Measurements from ENCODE around the gene PRRX2.

PRRX2 gene

GRCh38 chr9:129666575-129666974 is 1.1 kb downstream of the PRRX2 start:
- CTCF ChIA-PET, result no interaction called here
- TF ChIP-seq ELF4 (IDR thresholded peaks at IDR 0.05) (no peak), L3MBTL2 (conservative IDR thresholded peaks at IDR 0.05) (no peak), TARDBP (IDR thresholded peaks at IDR 0.05) (no peak), CTBP1 (IDR thresholded peaks at IDR 0.05; ENCODE audit: borderline replicate concordance) (no peak), FOXA1 (IDR thresholded peaks at IDR 0.05) (no peak), BHLHE40 (IDR thresholded peaks at IDR 0.05; ENCODE audit: borderline replicate concordance) (no peak), NFRKB (IDR thresholded peaks at IDR 0.05) (no peak), LEF1 (IDR thresholded peaks at IDR 0.05; ENCODE audit: borderline replicate concordance) (no peak), SP1 (IDR thresholded peaks at IDR 0.05) (no peak), HDGF (IDR thresholded peaks at IDR 0.05; ENCODE audit: borderline replicate concordance) (no peak), ZNF384 (IDR thresholded peaks at IDR 0.05) (no peak), FOXM1 (IDR thresholded peaks at IDR 0.05; ENCODE audit: borderline replicate concordance) (no peak), ARNT (IDR thresholded peaks at IDR 0.05) (no peak), FOXK2 (IDR thresholded peaks at IDR 0.05) (no peak), SUZ12 (IDR thresholded peaks at IDR 0.05) (no peak)
- TF ChIP-seq, protein P1, sequence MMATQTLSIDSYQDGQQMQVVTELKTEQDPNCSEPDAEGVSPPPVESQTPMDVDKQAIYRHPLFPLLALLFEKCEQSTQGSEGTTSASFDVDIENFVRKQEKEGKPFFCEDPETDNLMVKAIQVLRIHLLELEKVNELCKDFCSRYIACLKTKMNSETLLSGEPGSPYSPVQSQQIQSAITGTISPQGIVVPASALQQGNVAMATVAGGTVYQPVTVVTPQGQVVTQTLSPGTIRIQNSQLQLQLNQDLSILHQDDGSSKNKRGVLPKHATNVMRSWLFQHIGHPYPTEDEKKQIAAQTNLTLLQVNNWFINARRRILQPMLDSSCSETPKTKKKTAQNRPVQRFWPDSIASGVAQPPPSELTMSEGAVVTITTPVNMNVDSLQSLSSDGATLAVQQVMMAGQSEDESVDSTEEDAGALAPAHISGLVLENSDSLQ (IDR thresholded peaks at IDR 0.05), result no peak
- DNase-seq (ENCODE audit: extremely low spot score), result no peak
- POLR2A ChIA-PET, result interaction anchor here (0.7 kb wide), 1 partner anchor 11 kb away, joined by 3 read pairs; no protein-coding TSS in a partner anchor

- POLR2A ChIA-PET, result no interaction called here
- DNase-seq (ENCODE audit: extremely low spot score), result no peak
- CTCF ChIA-PET, result no interaction called here
- TF ChIP-seq FOXK2 (IDR thresholded peaks at IDR 0.05), result no peak
- no peak for TF ChIP-seq TARDBP (IDR thresholded peaks at IDR 0.05)
Observed at GRCh38 chr9:129667378-129667777, 1.9 kb downstream of the PRRX2 start.

DNA sequence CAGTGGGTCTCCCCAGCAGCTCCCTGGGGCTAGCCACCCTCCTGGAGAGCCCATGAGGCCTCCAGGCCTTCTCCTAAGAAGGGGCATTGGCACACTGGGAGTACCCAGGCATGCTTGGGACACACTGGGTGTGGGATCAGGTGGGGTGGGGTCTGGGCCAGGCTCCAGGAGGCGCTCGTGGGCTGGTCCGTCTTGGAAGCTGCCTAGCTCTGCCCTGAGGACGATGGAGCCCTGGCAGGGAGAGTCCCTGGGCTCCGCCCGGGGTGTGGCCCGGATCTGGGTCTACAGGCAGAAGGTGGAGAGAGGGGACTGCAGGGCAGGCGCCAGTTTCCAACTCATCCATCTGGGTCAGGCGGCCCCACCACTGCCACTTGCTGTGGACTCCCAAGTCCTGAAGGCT is 2.4 kb downstream of the PRRX2 start:
- POLR2A ChIA-PET, result no interaction called here
- CTCF ChIA-PET, result no interaction called here
- no peak for DNase-seq (ENCODE audit: extremely low spot score)

DNA sequence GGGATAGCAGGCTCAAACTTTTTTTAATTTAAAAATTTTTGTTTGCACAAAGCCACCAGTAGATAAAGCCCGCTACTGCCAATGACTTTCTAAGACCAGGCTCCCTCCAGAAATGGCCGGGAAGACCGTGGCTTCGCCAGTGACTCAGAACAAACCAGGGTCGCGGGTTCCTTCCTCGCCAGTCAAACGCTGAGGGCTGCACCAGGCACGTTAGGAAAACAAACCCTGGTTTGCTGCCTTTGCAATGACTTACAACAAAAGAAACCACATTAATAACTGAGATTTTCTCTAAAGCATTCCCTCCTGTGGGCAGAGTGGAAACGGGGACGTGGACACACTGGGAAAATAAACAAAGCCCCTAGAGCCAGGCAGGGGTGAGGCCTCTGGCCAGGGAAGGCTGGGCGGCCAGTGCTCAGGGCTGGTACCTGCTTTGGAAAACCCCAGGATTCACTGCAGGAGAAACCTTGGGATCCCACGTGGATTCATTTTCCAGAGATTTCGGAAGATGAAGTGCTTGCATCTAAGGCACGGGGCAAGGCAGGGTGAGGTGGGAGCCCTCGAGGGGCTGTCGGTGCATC is 3.8 kb downstream of the PRRX2 start:
- CTCF ChIA-PET, result no interaction called here
- no peak for DNase-seq (ENCODE audit: extremely low spot score)
- TF ChIP-seq HDGF (IDR thresholded peaks at IDR 0.05; ENCODE audit: borderline replicate concordance), result no peak
- TF ChIP-seq FOXM1 (IDR thresholded peaks at IDR 0.05; ENCODE audit: borderline replicate concordance), result no peak
- TF ChIP-seq ZNF384 (IDR thresholded peaks at IDR 0.05), result no peak
- TF ChIP-seq NFRKB (IDR thresholded peaks at IDR 0.05), result no peak
- TF ChIP-seq SP1 (IDR thresholded peaks at IDR 0.05), result no peak
- no peak for TF ChIP-seq ELF4 (IDR thresholded peaks at IDR 0.05)
- TF ChIP-seq, protein P1 (IDR thresholded peaks at IDR 0.05), result no peak
- TF ChIP-seq TARDBP (IDR thresholded peaks at IDR 0.05), result no peak
- no peak for TF ChIP-seq LEF1 (IDR thresholded peaks at IDR 0.05; ENCODE audit: borderline replicate concordance)
- no peak for TF ChIP-seq FOXA1 (IDR thresholded peaks at IDR 0.05)
- no peak for TF ChIP-seq SUZ12 (IDR thresholded peaks at IDR 0.05)
- no peak for TF ChIP-seq L3MBTL2 (conservative IDR thresholded peaks at IDR 0.05)
- TF ChIP-seq FOXK2 (IDR thresholded peaks at IDR 0.05), result no peak
- no peak for TF ChIP-seq ARNT (IDR thresholded peaks at IDR 0.05)
- TF ChIP-seq CTBP1 (IDR thresholded peaks at IDR 0.05; ENCODE audit: borderline replicate concordance), result no peak
- no peak for TF ChIP-seq BHLHE40 (IDR thresholded peaks at IDR 0.05; ENCODE audit: borderline replicate concordance)
- POLR2A ChIA-PET, result no interaction called here

More for the DNA sequence above, 2.4 kb downstream of the PRRX2 start:
- TF ChIP-seq FOXM1 (IDR thresholded peaks at IDR 0.05; ENCODE audit: borderline replicate concordance) (no peak), SP1 (IDR thresholded peaks at IDR 0.05) (no peak), HDGF (IDR thresholded peaks at IDR 0.05; ENCODE audit: borderline replicate concordance) (no peak), FOXA1 (IDR thresholded peaks at IDR 0.05) (no peak), ZNF384 (IDR thresholded peaks at IDR 0.05) (no peak), L3MBTL2 (conservative IDR thresholded peaks at IDR 0.05) (no peak), ARNT (IDR thresholded peaks at IDR 0.05) (no peak), FOXK2 (IDR thresholded peaks at IDR 0.05) (no peak), TARDBP (IDR thresholded peaks at IDR 0.05) (no peak), NFRKB (IDR thresholded peaks at IDR 0.05) (no peak), LEF1 (IDR thresholded peaks at IDR 0.05; ENCODE audit: borderline replicate concordance) (no peak), ELF4 (IDR thresholded peaks at IDR 0.05) (no peak), CTBP1 (IDR thresholded peaks at IDR 0.05; ENCODE audit: borderline replicate concordance) (no peak), BHLHE40 (IDR thresholded peaks at IDR 0.05; ENCODE audit: borderline replicate concordance) (no peak), SUZ12 (IDR thresholded peaks at IDR 0.05) (no peak)
- TF ChIP-seq, protein P1 (IDR thresholded peaks at IDR 0.05), result no peak

DNA sequence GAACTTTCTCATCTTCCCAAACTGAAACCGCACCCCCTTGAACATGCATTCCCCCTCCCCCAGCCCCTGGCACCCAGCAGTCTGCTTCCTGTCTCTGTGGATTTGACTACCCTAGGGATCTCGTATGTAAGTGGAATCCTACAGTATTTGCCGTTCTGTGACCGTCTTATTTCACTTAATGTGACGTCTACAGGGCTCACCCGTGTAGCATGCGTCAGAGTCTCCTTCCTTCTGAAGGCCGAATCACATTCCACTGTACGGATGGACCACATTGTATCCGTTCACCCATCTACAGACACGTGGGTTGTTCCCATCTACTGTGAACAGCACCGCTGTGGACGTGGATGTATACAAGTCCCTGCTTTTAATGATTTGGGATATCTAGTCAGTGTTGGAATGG is 4.5 kb downstream of the PRRX2 start:
- POLR2A ChIA-PET, result no interaction called here
- TF ChIP-seq FOXK2 (IDR thresholded peaks at IDR 0.05), result no peak
- no peak for TF ChIP-seq ZNF384 (IDR thresholded peaks at IDR 0.05)
- no peak for TF ChIP-seq LEF1 (IDR thresholded peaks at IDR 0.05; ENCODE audit: borderline replicate concordance)
- no peak for TF ChIP-seq L3MBTL2 (conservative IDR thresholded peaks at IDR 0.05)
- no peak for TF ChIP-seq NFRKB (IDR thresholded peaks at IDR 0.05)
- no peak for TF ChIP-seq FOXA1 (IDR thresholded peaks at IDR 0.05)
- TF ChIP-seq FOXM1 (IDR thresholded peaks at IDR 0.05; ENCODE audit: borderline replicate concordance), result no peak
- CTCF ChIA-PET, result no interaction called here
- no peak for DNase-seq (ENCODE audit: extremely low spot score)

- no peak for DNase-seq (ENCODE audit: extremely low spot score)
- CTCF ChIA-PET, result no interaction called here
- TF ChIP-seq SP1 (IDR thresholded peaks at IDR 0.05) (no peak), TARDBP (IDR thresholded peaks at IDR 0.05) (no peak), HDGF (IDR thresholded peaks at IDR 0.05; ENCODE audit: borderline replicate concordance) (no peak), FOXA1 (IDR thresholded peaks at IDR 0.05) (no peak), ARNT (IDR thresholded peaks at IDR 0.05) (no peak), LEF1 (IDR thresholded peaks at IDR 0.05; ENCODE audit: borderline replicate concordance) (no peak), ZNF384 (IDR thresholded peaks at IDR 0.05) (no peak), CTBP1 (IDR thresholded peaks at IDR 0.05; ENCODE audit: borderline replicate concordance) (no peak), BHLHE40 (IDR thresholded peaks at IDR 0.05; ENCODE audit: borderline replicate concordance) (no peak), ELF4 (IDR thresholded peaks at IDR 0.05) (no peak), NFRKB (IDR thresholded peaks at IDR 0.05) (no peak), FOXM1 (IDR thresholded peaks at IDR 0.05; ENCODE audit: borderline replicate concordance) (no peak), FOXK2 (IDR thresholded peaks at IDR 0.05) (no peak), SUZ12 (IDR thresholded peaks at IDR 0.05) (no peak), L3MBTL2 (conservative IDR thresholded peaks at IDR 0.05) (no peak)
- TF ChIP-seq, protein P1 (IDR thresholded peaks at IDR 0.05), result no peak
- POLR2A ChIA-PET, result interaction anchor here (1.1 kb wide), 1 partner anchor 26 kb away, joined by 6 read pairs; no protein-coding TSS in a partner anchor
Observed at GRCh38 chr9:129671065-129671464, 5.6 kb downstream of the PRRX2 start.
